SK-N-SH (cell line): Measurements from ENCODE around the gene SLC2A13. TPM values are rescaled to one million over a fixed set of nuclear protein-coding genes. Genes with fewer than 3 reads are reported as not detected.

ENCODE experiments used
- CTCF ChIA-PET: fragments of 300-600, 350-600 bp; formaldehyde crosslinking; extraction: SDS; loops from one replicate; lab custom pipeline; 2021; lab: Yijun Ruan, JAX
- POLR2A ChIA-PET: fragments of 350-600 bp; sonication (Branson Sonifier 250); formaldehyde crosslinking; extraction: SDS; loops from one replicate; lab custom pipeline; 2020; ENCODE audit warnings: antibody characterized with exemption, inconsistent platforms; lab: Yijun Ruan, JAX
- DNase-seq: peaks from one replicate; pipeline ENCODE4 v3.0.0; 2012
- H2AFZ ChIP-seq: fragments of 200-600 bp; sonication (generic); 2 replicates; pipeline ENCODE4 v1.8.1; 2016; ENCODE audit warnings: antibody characterized with exemption, mild to moderate bottlenecking, low read depth
- H3F3A ChIP-seq: fragments of 200-600 bp; sonication (generic); replicated peaks from 2 replicates; pipeline ENCODE3; 2016; ENCODE audit warnings: antibody characterized with exemption, mild to moderate bottlenecking; ENCODE audit not compliant: insufficient read depth
- H3K27ac ChIP-seq, 2 experiments: fragments of 200-500 bp in 1 of 2; fragments of 200-600 bp in 1 of 2; sonication (Bioruptor generic) in 1 of 2; sonication (generic), shearing (Covaris generic) in 1 of 2; 2 replicates each; pipeline versions ENCODE4 v1.5.1 to v1.6.1; 2014 to 2016; ENCODE audit warnings: low read depth in 2 of 2, inconsistent platforms in 1 of 2, low read length in 1 of 2, mild to moderate bottlenecking in 1 of 2, mixed read lengths in 1 of 2
- H3K27me3 ChIP-seq: fragments of 200-600 bp; sonication (generic), shearing (Covaris generic); 2 replicates; pipeline ENCODE4 v1.6.1; 2016; ENCODE audit warnings: mixed run types; ENCODE audit not compliant: insufficient read depth
- H3K36me3 ChIP-seq, 2 experiments: fragments of 200-500 bp in 1 of 2; fragments of 200-600 bp in 1 of 2; sonication (Bioruptor generic) in 1 of 2; sonication (generic) in 1 of 2; replicated peaks in 1 of 2; 2 replicates each; pipeline versions ENCODE3 to v1.5.1; 2014 to 2016; ENCODE audit warnings: low read length in 1 of 2, mild to moderate bottlenecking in 1 of 2; ENCODE audit not compliant: insufficient read depth in 2 of 2, control insufficient read depth in 1 of 2
- H3K4me1 ChIP-seq, 2 experiments: fragments of 200-500 bp in 1 of 2; fragments of 200-600 bp in 1 of 2; sonication (Bioruptor generic) in 1 of 2; sonication (generic), shearing (Covaris generic) in 1 of 2; 2 replicates each; pipeline versions ENCODE4 v1.5.1 to v1.6.1; 2014 to 2016; ENCODE audit warnings: low read depth in 1 of 2, low read length in 1 of 2, mixed run types in 1 of 2; ENCODE audit not compliant: insufficient read depth in 2 of 2, control insufficient read depth in 1 of 2
- H3K4me2 ChIP-seq: fragments of 200-600 bp; sonication (generic), shearing (Covaris generic); 2 replicates; pipeline ENCODE4 v1.6.1; 2017; ENCODE audit warnings: mixed run types
- H3K4me3 ChIP-seq, 2 experiments: fragments of 200-500 bp in 1 of 2; fragments of 200-600 bp in 1 of 2; sonication (Bioruptor generic) in 1 of 2; sonication (generic), shearing (Covaris generic) in 1 of 2; 2 replicates each; pipeline versions ENCODE4 v1.5.1 to v1.8.1; 2014 to 2016; ENCODE audit warnings: low read depth in 2 of 2, inconsistent platforms in 1 of 2, low read length in 1 of 2, mild to moderate bottlenecking in 1 of 2, mixed read lengths in 1 of 2, moderate library complexity in 1 of 2
- H3K79me2 ChIP-seq: fragments of 200-600 bp; sonication (generic); 2 replicates; pipeline ENCODE4 v1.8.1; 2017; ENCODE audit warnings: mild to moderate bottlenecking; ENCODE audit not compliant: insufficient read depth
- H3K9ac ChIP-seq: fragments of 200-600 bp; sonication (generic); 2 replicates; pipeline ENCODE4 v1.6.1; 2017; ENCODE audit warnings: mixed run types
- H3K9me2 ChIP-seq: fragments of 200-600 bp; sonication (generic); 2 replicates; pipeline ENCODE4 v1.6.1; 2017; ENCODE audit warnings: mixed run types
- H3K9me3 ChIP-seq: fragments of 200-600 bp; sonication (generic); 2 replicates; pipeline ENCODE4 v1.6.1; 2017; ENCODE audit warnings: mixed run types, mild to moderate bottlenecking, moderate library complexity
- H4K20me1 ChIP-seq: fragments of 200-600 bp; sonication (generic); 2 replicates; pipeline ENCODE4 v1.6.1; 2017; ENCODE audit warnings: mild to moderate bottlenecking, mixed run types; ENCODE audit not compliant: insufficient read depth
- ELF1 ChIP-seq: IDR thresholded peaks from 2 replicates; pipeline ENCODE4 v1.4.0; 2012
- FOSL2 ChIP-seq: IDR thresholded peaks from 2 replicates; pipeline ENCODE4 v1.4.0; 2012; ENCODE audit warnings: low read depth, mild to moderate bottlenecking, moderate library complexity, borderline replicate concordance
- FOXJ3 ChIP-seq: sonication (generic); formaldehyde crosslinking; IDR thresholded peaks from 2 replicates; pipeline ENCODE4 v1.5.1; 2020; ENCODE audit warnings: mild to moderate bottlenecking, missing genetic modification reagents
- FOXM1 ChIP-seq: IDR thresholded peaks from 2 replicates; pipeline ENCODE4 v1.4.0; 2012; ENCODE audit warnings: low read depth, mild to moderate bottlenecking
- GATA2 ChIP-seq: sonication (generic); formaldehyde crosslinking; IDR thresholded peaks from 2 replicates; pipeline ENCODE4 v1.5.0; 2020; ENCODE audit warnings: mild to moderate bottlenecking, missing genetic modification reagents
- IRF3 ChIP-seq: fragments of 150-350 bp; IDR thresholded peaks from 2 replicates; pipeline ENCODE4 v1.6.1; 2016; ENCODE audit warnings: mild to moderate bottlenecking, low read depth, low read length
- MAX ChIP-seq: IDR thresholded peaks from 2 replicates; pipeline ENCODE4 v1.4.0; 2012; ENCODE audit warnings: low read depth
- MXI1 ChIP-seq: IDR thresholded peaks from 2 replicates; pipeline ENCODE4 v1.6.1; 2012; ENCODE audit warnings: mild to moderate bottlenecking, low read depth, low read length, improper control_type of control experiment
- NFIC ChIP-seq: IDR thresholded peaks from 2 replicates; pipeline ENCODE4 v1.4.0; 2012; ENCODE audit warnings: borderline replicate concordance
- POLR2AphosphoS5 ChIP-seq: IDR thresholded peaks from 2 replicates; pipeline ENCODE4 v1.6.1; 2012; ENCODE audit warnings: low read depth, low read length
- RAD21 ChIP-seq: IDR thresholded peaks from 2 replicates; pipeline ENCODE4 v1.6.1; 2012; ENCODE audit warnings: mild to moderate bottlenecking, low read length
- RCOR1 ChIP-seq: fragments of 150-350 bp; IDR thresholded peaks from 2 replicates; pipeline ENCODE4 v1.6.1; 2017; ENCODE audit warnings: antibody characterized with exemption, low read length
- REST ChIP-seq: IDR thresholded peaks from 2 replicates; pipeline ENCODE4 v1.6.1; 2012; ENCODE audit warnings: mild to moderate bottlenecking, low read depth, low read length, moderate library complexity
- TCF12 ChIP-seq: IDR thresholded peaks from 2 replicates; pipeline ENCODE4 v1.4.0; 2012
- YY1 ChIP-seq: IDR thresholded peaks from 2 replicates; pipeline ENCODE4 v1.4.0; 2012; ENCODE audit warnings: low read depth, mild to moderate bottlenecking
- WGBS: methylation state at CpG from one replicate; pipeline ENCODE4 v1.1.6; 2017; ENCODE audit warnings: low lambda C conversion rate; 5-methylcytosine and 5-hydroxymethylcytosine counted together
- polyA plus RNA-seq, 3 experiments: library from polyadenylated mRNA; depleted of rRNA; stranded (reverse); fragments of >200 nt; gene quantifications; 2 replicates each; pipeline ENCODE4 v1.2.3, GENCODE V29; 2012
- TF ChIP-seq, protein P1 (sequence below): fragments of 150-350 bp; IDR thresholded peaks from 2 replicates; pipeline ENCODE4 v1.6.1; 2017; ENCODE audit warnings: antibody characterized with exemption, low read length, low read depth, borderline replicate concordance
- TF ChIP-seq, protein P2 (sequence below): IDR thresholded peaks from 2 replicates; pipeline ENCODE4; 2012

The SLC2A13 gene
- polyA plus RNA-seq, 1 of the 3 experiments (the other 2 are of a cell fraction) = 0.21 TPM

GRCh38 chr12:40144023-40144422 lies 38.1 kb upstream of the SLC2A13 start (continued):
- TF ChIP-seq, protein P1, sequence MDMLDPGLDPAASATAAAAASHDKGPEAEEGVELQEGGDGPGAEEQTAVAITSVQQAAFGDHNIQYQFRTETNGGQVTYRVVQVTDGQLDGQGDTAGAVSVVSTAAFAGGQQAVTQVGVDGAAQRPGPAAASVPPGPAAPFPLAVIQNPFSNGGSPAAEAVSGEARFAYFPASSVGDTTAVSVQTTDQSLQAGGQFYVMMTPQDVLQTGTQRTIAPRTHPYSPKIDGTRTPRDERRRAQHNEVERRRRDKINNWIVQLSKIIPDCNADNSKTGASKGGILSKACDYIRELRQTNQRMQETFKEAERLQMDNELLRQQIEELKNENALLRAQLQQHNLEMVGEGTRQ = no peak
- TF ChIP-seq IRF3 (no peak), MXI1 (no peak)

- WGBS = 27% methylated on average over 4 of the region's 4 CpGs
- no peaks in the 10 kb centered on the region for H4K20me1 ChIP-seq
- no peaks in the 10 kb centered on the region for H3K9me3 ChIP-seq
- ChIA-PET CTCF (no interaction called here), POLR2A (no interaction called here)
- H3K9ac ChIP-seq = no peak overlapping the region
- TF ChIP-seq GATA2 (CRISPR knock-in tag) (no peak), NFIC (no peak), MXI1 (no peak), REST (no peak), MAX (no peak), TCF12 (no peak), FOXM1 (no peak), ELF1 (no peak), FOSL2 (no peak), YY1 (no peak), IRF3 (no peak), RAD21 (no peak), RCOR1 (no peak), FOXJ3 (CRISPR knock-in tag) (no peak), POLR2AphosphoS5 (no peak)
- TF ChIP-seq, protein P2, sequence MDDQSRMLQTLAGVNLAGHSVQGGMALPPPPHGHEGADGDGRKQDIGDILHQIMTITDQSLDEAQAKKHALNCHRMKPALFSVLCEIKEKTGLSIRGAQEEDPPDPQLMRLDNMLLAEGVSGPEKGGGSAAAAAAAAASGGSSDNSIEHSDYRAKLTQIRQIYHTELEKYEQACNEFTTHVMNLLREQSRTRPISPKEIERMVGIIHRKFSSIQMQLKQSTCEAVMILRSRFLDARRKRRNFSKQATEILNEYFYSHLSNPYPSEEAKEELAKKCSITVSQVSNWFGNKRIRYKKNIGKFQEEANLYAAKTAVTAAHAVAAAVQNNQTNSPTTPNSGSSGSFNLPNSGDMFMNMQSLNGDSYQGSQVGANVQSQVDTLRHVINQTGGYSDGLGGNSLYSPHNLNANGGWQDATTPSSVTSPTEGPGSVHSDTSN = no peak
- no peak overlapping the region for H3K4me2 ChIP-seq
- no peak for DNase-seq
- no peaks in the 10 kb centered on the region for H3F3A ChIP-seq
- H3K9me2 ChIP-seq = no peaks in the 10 kb centered on the region
- H3K27ac ChIP-seq = no peak overlapping the region
- H3K27me3 ChIP-seq = no peaks in the 10 kb centered on the region
- no peak overlapping the region for H2AFZ ChIP-seq
- H3K4me1 ChIP-seq = no peaks in the 10 kb centered on the region
- no peaks in the 10 kb centered on the region for H3K36me3 ChIP-seq
- H3K4me3 ChIP-seq = no peak overlapping the region
- H3K79me2 ChIP-seq = no peaks in the 10 kb centered on the region
Observed at GRCh38 chr12:40142001-40142744, 36.3 kb upstream of the SLC2A13 start.
